Nephron progenitor cell (in vitro differentiated cells): Measurements from ENCODE around the gene PLCG2.

Experiments used
- DNase-seq: peaks from one replicate; pipeline ENCODE4 v3.0.0; 2021
- H3K27ac Mint-ChIP-seq: 2 replicates; pipeline ENCODE4 v1.8.0; 2021; ENCODE audit warnings: mild to moderate bottlenecking, moderate library complexity, mixed read lengths
- H3K27me3 Mint-ChIP-seq: 2 replicates; pipeline ENCODE4 v1.8.0; 2021; ENCODE audit warnings: mild to moderate bottlenecking, low read depth, mixed read lengths; ENCODE audit not compliant: poor library complexity
- H3K36me3 Mint-ChIP-seq: 2 replicates; pipeline ENCODE4 v1.8.0; 2021; ENCODE audit warnings: low read depth, mixed read lengths
- H3K4me1 Mint-ChIP-seq: 2 replicates; pipeline ENCODE4 v1.8.0; 2021; ENCODE audit warnings: mixed read lengths
- H3K4me3 Mint-ChIP-seq: 2 replicates; pipeline ENCODE4 v1.8.0; 2021; ENCODE audit warnings: mild to moderate bottlenecking, moderate library complexity, mixed read lengths
- H3K9me3 Mint-ChIP-seq: 2 replicates; pipeline ENCODE4 v1.8.0; 2021; ENCODE audit warnings: mild to moderate bottlenecking, moderate library complexity, mixed read lengths
- TF ChIP-seq, protein P1 (sequence below): fragments of 200-600 bp; sonication (generic); IDR thresholded peaks from 2 replicates; pipeline ENCODE4 v1.5.0; 2021; ENCODE audit warnings: antibody characterized with exemption

PLCG2 gene

DNA sequence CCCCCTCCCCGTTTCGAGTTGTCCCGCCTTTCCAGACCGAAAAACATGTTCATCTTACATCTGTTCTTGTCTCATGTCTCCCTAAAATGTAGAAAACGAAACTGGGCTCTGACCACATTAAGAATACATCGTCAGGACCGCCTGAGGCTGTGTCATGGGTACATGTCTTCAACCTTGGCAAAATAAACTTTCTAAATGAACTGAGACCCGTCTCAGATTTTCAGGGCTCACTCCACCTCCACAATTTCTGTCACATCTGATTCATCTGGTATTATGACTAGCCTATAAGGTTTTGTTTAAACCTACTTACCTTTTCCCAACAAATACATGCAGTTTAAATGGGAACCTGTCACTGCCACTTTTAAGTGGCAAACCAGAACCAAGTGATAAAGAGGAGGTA is 231.6 kb downstream of the PLCG2 start:
- Mint-ChIP-seq H3K4me3 (no peak overlapping the region), H3K4me1 (no peaks in the 10 kb centered on the region), H3K9me3 (peaks cover 52% of the 10 kb centered on the region), H3K36me3 (peaks cover 11% of the 10 kb centered on the region), H3K27me3 (peaks cover 11% of the 10 kb centered on the region), H3K27ac (no peak overlapping the region)
- no peak for DNase-seq
- TF ChIP-seq, protein P1, sequence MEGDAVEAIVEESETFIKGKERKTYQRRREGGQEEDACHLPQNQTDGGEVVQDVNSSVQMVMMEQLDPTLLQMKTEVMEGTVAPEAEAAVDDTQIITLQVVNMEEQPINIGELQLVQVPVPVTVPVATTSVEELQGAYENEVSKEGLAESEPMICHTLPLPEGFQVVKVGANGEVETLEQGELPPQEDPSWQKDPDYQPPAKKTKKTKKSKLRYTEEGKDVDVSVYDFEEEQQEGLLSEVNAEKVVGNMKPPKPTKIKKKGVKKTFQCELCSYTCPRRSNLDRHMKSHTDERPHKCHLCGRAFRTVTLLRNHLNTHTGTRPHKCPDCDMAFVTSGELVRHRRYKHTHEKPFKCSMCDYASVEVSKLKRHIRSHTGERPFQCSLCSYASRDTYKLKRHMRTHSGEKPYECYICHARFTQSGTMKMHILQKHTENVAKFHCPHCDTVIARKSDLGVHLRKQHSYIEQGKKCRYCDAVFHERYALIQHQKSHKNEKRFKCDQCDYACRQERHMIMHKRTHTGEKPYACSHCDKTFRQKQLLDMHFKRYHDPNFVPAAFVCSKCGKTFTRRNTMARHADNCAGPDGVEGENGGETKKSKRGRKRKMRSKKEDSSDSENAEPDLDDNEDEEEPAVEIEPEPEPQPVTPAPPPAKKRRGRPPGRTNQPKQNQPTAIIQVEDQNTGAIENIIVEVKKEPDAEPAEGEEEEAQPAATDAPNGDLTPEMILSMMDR, result no peak

DNA sequence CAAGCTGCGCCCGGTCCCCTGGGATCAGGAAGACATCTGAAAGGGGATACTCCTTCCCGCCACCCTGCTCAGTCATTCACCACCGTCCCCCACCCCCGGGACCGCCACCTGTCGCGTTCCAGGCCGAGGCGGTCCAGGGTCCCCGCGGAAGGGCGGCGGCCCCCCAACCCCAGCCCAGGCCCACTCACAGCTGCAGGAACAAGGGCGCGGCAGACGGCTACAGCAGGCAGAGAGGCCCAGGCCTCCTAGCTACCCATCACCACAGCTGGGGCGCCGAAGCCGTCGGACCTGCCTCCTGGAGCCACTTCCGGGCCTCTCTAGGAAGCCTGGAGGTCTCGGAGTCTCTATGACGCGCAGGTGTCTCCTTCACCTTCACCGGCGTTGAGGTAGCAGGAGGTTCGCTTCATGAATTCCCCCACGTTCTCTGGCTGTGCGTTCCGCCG is 232.1 kb downstream of the PLCG2 start, which contains the start of gene SDR42E1:
Gene SDR42E1, minus strand, starts transcription at position 272 of the 443 bp plus-strand sequence. CDS start 10,612 bp downstream, outside the sequence.
- no peak within 1 kb of the TSS for H3K27ac Mint-ChIP-seq
- no peak for DNase-seq
- no peak within 1 kb of the TSS for H3K4me3 Mint-ChIP-seq
- no peaks in the 10 kb centered on the region for H3K4me1 Mint-ChIP-seq
- peaks cover 11% of the 10 kb centered on the region for H3K36me3 Mint-ChIP-seq
- TF ChIP-seq, protein P1, result no peak
- peaks cover 53% of the 10 kb centered on the region for H3K9me3 Mint-ChIP-seq
- peaks cover 11% of the 10 kb centered on the region for H3K27me3 Mint-ChIP-seq
